GM19239 (cell line): Measurements from ENCODE around the gene CHRM4.

Experiments
- DNase-seq: peaks from one replicate; pipeline ENCODE4 v3.0.0; 2011; ENCODE audit warnings: low spot score; ENCODE audit not compliant: insufficient read length
- FAIRE-seq: peaks from 2 replicates; lab custom pipeline; 2011; peaks lifted over from hg19 to GRCh38; lab: Jason Lieb, UNC

The CHRM4 gene

DNA sequence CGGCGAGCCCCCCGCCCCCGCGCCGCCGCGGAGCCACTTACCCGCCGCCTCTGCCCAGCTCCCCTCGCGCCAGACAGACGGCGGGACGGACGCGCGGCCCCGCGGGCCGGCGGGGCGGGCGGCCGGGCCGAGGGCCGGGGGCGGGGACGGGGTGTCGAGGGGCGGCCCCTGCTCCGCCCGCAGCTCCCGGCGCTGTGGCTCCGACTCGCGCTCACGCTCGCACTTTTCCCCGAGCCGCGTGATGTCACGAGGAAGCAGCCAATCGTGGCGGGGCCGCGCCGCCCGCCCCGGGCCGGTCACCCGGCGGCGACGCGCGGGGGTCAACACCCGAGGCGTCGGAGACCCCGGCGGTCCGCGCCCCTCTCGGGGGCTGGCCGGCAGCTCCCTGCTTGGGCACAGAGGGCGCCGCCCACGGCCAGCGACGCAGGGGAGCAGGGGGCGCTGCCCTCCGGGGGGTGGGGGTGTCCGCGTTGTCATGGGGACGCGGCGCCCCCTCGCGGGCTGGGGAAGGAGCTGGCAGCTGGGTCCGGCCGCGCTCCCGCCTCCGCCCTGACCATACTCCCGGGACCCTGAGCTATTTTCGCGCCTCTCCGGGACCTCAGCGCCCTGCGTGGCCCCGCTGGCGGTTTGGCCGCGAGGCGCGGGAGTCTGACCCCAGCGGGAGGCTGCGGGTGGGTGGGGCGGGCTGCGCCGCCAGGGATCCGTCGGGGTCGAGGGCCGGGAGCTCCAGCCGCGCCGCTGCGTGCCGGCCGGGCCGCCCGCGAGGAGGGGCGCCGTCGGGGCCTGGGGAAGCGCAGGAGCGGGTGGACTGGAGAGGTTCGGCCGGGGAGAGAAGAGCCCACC is at the start of gene CHRM4:
Gene CHRM4 (minus strand): TSS at position 199 of the 843 bp plus-strand sequence. CDS start 5,219 bp downstream, outside the sequence.
- no peak for FAIRE-seq
- DNase-seq: peak; percentile 53

DNA sequence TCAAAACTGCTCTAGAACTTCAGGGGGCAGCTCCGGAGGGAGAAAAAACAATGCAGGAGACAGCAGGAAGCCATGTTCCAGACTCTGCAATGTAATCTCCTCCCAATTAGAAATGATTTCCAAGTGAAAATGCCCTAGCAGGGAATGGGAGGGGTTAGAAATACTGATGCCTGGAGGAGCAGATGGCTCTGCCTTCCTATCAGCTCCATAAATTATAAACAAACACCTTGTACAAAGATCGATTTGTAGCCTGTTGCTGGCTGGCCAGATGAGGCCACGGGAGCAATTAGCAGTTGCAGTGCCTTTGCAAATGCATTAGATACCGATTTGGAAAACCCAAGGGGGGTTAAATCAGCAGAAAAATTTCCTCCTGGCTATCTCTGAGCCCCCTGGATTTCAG is 46.6 kb upstream of the CHRM4 start:
- no peak for DNase-seq
- FAIRE-seq: no peak

DNA sequence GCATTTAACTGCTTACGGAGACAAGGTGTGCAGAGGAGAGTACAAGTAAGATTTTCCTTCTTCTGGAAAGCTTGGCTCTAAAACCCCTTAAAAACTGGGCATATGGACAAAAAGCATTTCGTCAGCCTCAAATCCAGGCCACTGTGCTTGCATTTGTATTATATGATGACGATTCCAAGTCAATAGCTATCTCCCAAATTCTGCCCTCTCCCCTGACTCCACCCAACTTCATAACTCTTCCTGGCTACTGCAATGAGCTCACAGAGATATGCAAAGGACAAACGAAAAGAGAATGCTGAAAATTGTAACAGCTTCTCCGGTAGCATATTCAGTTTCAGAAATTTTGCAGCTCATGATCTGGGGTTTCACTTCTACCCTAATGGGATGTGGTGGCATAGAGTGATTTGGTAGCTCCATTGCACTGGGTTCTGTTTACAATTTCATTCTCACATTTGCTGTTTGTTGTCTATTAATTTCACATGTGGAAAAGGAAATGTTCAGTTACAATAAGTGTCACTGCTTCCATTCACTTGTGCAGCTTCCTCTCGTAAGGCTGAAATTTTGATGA is 45.6 kb upstream of the CHRM4 start:
- no peak for DNase-seq

DNA sequence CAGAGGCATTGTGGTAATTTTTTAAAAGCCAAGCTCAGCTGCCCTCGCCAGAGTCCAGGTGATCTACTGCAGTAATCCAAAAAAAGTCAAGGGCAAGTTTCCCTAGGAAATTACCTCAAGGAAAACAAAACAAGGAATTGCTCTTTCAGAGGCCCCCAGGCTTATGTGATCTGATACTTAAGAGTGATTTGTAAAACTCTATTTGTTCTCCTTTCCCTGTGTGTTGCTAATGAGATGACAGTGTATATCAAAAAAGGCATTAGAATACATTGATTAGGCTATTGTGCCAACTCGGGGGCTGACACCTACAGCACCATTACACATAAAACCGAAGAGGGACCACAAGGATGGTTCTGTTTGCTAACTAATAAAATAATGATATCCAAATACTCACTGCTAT is 44.5 kb upstream of the CHRM4 start:
- DNase-seq (no peak), FAIRE-seq (no peak)

More for the DNA sequence above, 45.6 kb upstream of the CHRM4 start:
- FAIRE-seq: peak; percentile 78

DNA sequence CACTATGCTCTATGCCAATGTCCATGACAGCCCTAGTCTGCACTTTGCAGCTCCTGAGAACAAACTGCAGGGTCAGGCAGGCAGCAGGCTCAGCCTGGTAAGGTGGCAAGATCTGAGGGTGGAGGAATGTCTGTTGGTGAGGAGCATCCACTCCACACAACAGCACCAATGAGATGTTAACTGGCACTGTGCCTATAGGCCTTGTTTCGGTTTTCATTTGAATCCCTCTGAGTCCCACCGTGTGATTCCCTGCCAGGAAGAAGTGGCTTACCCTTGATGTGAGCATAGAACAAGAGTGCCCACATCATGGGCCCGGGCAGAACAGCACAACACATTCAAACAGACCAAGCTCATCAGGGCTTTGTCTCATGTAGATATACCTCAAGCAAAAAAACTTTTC is 44.1 kb upstream of the CHRM4 start:
- DNase-seq (no peak), FAIRE-seq (no peak)

DNA sequence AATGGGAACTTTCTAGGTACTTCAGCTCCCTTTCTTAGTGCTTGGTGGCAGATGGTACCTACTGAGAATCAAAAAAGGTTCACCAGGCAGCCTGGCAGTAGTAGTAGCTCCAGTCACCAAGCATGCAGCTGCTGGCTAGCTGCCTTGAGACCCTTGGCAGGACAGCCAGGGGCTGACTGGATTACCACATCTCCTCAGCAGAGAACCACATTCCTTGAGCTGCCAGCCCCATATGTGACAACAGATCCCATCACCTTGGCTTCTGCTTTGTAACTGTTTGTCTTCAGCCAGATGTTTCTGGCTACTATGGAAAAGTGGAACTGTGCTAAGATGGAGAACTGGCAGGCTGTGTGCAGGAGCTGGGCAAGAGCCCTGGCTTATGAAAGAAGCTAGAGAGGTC is 39.6 kb upstream of the CHRM4 start:
- DNase-seq (no peak), FAIRE-seq (no peak)

DNA sequence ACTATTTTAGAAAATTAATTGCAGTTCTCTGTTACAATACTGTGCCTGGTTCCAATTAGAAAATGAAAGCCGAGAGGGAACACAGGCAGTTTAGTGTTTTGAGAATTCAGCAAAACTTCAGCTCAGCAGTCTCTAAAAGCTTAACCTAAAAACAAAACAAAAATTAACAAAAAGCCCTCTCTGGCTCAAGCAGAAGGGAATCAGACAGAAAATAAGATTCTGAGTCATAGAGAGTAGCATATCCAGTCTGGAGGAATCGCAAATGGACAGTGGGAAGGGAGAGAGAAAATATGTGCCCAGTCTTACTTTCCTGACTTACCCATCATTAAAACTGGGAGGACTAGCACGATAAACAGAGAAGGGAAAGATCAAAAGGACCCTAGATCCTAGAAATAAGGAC is 38.1 kb upstream of the CHRM4 start:
- no peak for FAIRE-seq
- no peak for DNase-seq

DNA sequence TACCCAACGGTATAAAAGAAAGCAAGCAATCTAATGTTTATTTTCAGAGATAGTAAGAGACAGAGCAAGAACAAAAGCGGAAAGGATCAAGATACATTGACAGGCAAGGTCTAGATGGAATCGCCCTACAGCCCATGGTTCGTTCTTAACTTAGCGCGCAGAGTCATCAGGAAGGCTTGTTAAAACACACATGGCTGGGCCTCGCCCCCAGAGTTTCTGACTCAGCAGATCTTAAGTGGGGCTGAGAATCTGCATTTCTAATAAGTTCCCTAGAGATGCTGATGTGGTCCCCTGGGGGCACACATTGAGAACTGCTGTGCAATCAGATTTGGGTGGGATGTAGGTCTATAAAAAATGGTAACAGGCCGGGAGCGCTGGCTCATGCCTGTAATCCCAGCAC is 35.8 kb upstream of the CHRM4 start:
- FAIRE-seq: no peak
- no peak for DNase-seq

DNA sequence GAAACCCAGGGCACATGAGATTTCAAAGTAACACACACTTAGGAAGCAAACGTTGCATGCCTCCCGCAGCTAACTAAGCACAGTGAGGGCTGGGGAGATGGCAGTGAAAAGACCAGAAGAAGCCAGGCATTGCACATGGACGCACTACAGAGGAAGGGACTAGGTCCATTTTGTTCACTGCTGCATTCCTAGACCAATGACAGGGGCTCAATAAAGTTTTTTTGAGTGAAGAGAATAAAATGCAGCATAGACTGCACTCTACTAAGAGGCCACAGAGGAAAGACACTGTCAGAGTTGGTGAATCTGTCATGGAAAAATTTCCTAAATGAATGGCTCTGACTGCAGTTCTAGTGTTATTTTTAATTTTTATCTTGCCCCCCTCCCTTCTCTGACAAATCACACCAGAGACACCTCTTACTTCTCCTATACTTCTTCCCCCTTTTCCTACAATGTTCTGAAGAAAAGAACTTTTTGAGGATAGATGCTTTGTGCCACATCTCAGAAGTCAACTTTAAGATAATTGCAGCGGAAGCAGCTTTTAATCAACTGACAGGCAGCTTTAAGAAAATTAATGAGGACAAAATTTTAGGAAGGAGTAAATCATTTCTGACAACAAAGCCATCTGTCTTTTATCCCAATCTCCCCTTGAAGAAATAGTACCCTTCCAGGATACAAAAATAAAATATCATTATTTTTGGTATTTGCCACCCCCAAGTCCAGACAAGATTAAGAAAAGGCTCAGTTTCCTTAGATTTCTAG is 34.8 kb upstream of the CHRM4 start:
- FAIRE-seq (no peak), DNase-seq (no peak)

DNA sequence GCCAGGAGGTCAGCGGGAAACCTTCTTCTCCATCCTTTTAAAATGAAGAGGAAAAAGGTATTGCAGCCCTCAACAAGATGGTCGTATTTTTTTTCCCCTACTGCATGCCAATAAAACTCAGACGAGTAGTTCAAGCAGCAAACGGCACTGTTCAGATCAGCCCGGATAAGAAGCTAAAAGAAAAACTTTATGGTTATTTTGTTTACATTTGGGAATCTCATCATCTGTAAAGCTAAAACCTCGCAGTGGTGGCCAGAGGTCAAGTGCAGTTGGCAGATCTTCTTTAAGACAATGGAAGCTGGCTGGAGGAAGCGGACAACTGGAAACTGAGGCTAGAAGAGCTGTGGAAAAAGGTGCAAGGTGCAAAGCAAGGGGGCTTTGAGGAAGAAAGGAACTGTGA is 31.0 kb upstream of the CHRM4 start:
- DNase-seq (no peak), FAIRE-seq (no peak)

DNA sequence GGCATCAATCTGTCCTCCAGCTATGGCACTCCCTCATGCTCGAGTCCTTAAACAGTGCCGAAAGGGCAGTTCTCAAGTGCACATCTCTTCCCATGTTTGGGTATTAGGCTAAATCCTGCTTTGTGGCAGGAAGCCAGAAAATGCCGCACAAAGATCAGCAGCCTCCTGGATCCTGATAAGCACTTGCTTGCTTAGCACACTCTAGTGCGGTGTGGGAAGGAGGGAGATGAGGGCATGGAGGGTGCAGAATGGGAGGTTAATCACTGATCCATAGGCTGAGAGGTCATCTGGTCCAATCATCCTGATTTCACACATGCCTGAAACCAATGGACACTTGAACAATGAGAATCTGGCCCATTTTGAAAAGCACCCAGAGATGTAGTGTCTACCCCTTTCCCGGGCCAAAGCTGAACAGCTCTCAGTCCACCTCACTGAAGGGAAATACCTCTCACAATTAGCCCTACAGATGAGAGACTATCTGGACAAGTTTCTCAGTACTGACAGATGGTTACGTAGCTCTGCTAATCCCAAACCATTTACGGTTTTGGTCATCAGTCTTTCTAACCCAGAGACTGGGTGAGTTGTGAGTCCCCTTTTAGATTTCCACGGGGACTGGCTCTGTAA is 29.8 kb upstream of the CHRM4 start:
- no peak for FAIRE-seq

DNA sequence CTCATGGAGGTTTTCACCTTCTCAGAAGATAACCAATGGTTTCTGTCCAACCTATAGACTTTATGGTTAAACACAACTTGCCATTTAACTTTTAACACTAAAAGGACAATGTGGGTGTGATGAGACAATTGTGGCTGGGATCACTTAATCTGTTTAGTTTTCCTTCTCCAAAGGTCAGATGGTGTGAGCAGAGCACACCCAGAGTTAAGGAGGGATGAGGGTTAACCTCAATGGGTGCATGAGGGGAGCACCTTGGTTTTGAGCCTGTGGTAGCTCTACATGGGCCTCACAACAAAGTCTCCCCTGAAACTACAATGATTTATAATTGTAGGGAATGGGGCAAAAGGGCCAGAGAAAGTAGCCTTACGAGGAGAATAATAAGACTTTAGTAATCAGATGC is 28.9 kb upstream of the CHRM4 start:
- FAIRE-seq: no peak
- DNase-seq: no peak

More for the DNA sequence above, 29.8 kb upstream of the CHRM4 start:
- DNase-seq: no peak

DNA sequence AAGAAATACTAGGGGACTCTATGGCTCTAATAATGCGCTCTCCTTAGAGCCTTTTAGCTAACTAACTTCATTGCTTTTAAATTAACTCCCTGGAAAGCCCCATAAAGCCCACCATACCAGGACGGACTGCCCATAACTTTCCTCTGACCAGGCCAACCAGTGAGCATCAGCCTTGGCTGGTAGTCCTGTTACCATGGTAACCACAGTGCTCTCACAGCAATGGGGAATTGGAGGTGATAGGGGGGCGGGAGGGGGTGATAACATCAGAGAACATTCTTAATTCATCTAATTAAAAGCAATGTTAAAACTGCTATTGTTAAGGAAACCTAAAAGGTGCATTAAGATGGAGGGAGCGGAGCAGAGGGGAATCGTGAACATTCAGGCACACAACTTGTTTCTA is 27.2 kb upstream of the CHRM4 start:
- no peak for FAIRE-seq
- DNase-seq: no peak

DNA sequence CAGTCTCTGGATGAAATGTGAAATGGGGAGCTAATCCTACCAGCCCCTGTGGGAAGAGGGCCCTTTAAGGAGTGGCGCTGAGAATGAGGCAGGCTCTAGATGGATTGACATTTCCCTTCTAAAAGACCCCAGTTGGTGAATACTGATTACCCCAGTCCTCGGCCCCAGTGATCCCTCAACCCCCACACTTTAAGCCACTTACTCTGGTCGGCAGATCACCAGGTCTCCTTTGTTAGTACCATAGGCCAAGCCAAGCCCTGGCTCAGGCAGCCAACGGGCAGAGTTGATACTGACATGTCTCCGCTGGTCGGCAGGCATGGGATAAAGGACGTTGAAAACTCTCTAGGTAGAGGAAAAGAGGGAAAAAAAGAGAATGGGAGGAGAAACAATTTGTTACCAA is 26.1 kb upstream of the CHRM4 start:
- DNase-seq (no peak), FAIRE-seq (no peak)

DNA sequence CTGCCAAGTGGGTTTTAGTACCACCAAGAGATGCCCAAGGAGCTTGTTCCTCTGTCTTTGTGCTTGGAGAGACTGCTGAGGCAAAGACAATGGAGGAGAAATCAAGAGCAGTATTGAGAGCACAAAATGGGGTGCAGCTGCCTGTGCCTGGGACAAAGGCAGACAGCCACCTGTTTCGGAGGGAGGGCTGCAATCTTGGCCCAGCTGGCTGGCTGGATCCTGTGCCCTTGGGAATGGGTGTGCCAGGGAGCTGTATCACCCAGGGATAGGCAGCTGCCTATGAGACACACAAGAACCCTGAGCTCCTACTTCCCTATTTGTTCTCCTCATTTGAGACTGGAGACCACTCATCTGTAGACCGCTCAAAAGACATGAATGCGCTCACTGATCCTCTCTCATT is 23.3 kb upstream of the CHRM4 start:
- FAIRE-seq: no peak

DNA sequence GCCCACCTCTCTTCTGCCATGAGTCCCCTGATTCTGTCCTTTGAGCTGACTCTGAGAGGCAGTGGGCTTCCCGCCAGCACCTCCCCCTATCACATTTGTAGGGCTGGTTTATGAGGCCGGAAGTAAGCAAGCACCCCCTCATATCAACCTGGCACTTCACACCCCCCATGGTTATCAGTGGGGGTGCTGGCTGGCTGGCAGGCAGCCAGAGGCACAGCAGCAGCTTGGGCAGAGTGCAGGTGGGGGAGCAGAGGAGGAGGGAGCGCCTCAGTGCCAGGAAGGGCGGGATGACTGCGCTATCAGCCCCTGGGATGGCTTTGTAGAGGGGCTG is 22.9 kb upstream of the CHRM4 start:
- DNase-seq (no peak), FAIRE-seq (no peak)

More for the DNA sequence above, 23.3 kb upstream of the CHRM4 start:
- no peak for DNase-seq

DNA sequence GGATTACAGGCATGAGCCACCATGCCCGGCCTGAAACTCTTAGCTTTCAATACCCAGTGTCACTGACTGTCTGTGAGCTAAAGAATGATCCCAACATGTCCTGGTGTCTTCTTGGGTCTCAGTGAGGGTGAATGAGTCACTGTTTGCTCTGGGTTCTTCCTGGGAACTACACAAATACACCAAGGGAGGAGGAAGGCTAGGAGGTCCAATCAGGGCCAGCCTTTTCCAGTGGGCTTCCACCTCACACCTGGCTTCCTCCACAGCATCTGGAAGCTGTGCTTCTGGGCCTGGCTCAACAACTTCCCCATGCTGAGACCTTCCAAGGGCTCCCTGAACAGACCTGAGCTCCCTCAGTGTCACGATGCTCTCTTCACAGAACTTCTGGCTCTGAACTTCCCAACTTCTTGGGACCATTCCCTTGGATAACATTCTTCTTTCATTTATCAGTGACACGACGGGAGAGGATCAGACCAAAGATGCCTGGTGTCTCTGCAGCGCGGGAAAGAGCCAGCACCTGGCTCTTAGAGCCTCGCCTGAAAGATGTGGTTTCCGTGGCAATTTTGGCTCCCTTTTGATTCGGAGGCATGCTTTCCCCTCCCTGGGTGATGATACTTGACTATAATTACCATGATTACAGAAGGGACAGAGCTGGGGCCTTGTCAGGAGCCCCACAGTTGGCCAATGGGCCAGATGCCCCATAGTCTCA is 22.3 kb upstream of the CHRM4 start:
- FAIRE-seq: no peak
- DNase-seq: no peak

DNA sequence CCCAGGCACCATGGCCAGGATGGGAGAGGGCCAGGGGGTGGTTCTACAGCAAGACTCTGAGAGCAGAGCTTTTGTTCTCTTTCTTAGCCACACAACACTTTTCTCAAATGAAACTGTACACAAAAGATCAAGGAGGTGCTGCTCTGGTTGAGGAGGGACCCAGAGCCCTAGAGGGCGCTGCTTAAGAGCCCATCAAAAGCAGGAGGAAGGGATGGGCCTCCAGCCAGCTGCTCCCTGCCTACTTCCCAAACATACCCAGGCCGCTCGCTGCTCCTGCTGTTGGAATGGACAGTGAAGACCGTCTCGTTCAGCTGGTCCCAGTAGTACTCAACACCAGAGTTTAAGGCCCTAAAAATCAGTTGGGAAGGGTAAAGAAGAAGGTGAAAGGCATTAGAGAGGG is 18.4 kb upstream of the CHRM4 start:
- DNase-seq (no peak), FAIRE-seq (no peak)

DNA sequence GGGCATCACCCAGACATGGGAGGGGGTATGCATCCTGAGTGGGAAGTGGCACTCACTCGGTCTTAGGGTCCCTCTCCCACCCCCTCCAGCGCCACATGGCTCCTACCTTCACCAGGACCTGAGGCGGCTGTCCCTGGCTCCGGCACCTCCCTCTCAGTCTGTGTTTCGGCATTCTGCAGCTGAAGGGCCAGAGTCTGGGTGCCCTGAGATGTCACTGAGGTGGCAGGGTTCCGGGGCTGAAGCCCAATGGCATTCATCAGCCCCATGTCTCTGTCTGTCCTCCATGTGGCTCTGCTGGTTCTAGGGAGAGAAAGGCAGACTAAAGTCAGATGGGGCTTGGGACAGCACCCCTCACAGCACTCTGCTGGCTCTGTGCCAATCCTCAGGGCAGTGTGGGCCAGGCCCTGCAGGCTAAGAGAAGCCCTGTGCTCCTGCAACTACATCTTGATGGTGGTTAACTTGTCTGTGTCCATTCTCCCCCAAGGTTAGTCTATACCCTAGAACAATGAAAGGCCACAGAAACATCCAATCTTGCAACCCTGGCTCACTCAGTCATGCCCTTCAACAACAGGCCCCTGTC is 16.9 kb upstream of the CHRM4 start:
- FAIRE-seq (no peak), DNase-seq (no peak)

DNA sequence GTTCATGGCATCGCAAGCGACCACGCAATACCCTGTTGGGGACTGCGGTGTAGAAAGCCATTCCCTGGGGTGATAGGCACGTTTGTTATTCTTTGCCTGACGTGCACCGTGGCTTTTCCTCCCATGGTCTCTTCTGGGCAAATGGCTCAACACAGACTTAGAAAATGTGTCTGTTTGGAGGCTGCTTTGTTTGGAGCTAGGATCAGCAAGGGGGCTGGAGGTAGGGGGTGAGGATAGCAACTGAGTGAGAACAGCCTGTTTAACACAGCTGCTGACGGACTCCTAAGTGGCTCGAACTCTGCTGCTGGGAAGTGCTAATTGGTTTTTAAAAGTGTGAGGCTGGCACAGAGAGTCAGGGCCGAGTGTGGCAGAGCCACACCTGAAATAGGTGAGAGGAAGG is 16.1 kb upstream of the CHRM4 start:
- DNase-seq: no peak
- FAIRE-seq: no peak
